Activated CD8-positive, alpha-beta T cell treated with anti-CD3 and anti-CD28 coated beads for 36 hours (primary cell): ENCODE measurements around the gene GPX3. TPM values are rescaled to one million over a fixed set of nuclear protein-coding genes. Genes with fewer than 3 reads are reported as not detected.
A peak's percentile ranks its signal among the peaks of the same experiment; 100 is the strongest.

Source experiments
- ATAC-seq: fragments of 200-7000 bp; cut with Tn5 transposase; one replicate; pipeline ENCODE4 v1.10.0; 2021; ENCODE audit warnings: mild to moderate bottlenecking, moderate library complexity
- CTCF ChIA-PET: fragments of 350-600 bp; sonication (Branson Sonifier 250); formaldehyde crosslinking; loops from one replicate; lab custom pipeline; 2021; ENCODE audit warnings: antibody characterized with exemption; lab: Charles Lee
- POLR2A ChIA-PET: fragments of 350-600 bp; sonication (Branson Sonifier 250); formaldehyde crosslinking; loops from one replicate; lab custom pipeline; 2021; ENCODE audit warnings: antibody characterized with exemption; lab: Charles Lee
- DNase-seq: peaks from one replicate; pipeline ENCODE4 v3.0.0-alpha.2; 2020
- H3K27ac Mint-ChIP-seq: one replicate; pipeline ENCODE4 v1.8.0; 2021; ENCODE audit warnings: mild to moderate bottlenecking, mixed read lengths
- H3K27me3 Mint-ChIP-seq: one replicate; pipeline ENCODE4 v1.8.0; 2021; ENCODE audit warnings: mixed read lengths
- H3K36me3 Mint-ChIP-seq: one replicate; pipeline ENCODE4 v1.8.0; 2021; ENCODE audit warnings: low read depth, mixed read lengths
- H3K4me1 Mint-ChIP-seq: one replicate; pipeline ENCODE4 v1.8.0; 2021; ENCODE audit warnings: low read depth, mixed read lengths
- H3K4me3 Mint-ChIP-seq: one replicate; pipeline ENCODE4 v1.8.0; 2021; ENCODE audit warnings: mild to moderate bottlenecking, moderate library complexity, mixed read lengths
- H3K9me3 Mint-ChIP-seq: one replicate; pipeline ENCODE4 v1.8.0; 2021; ENCODE audit warnings: mixed read lengths
- intact Hi-C: fragments of 100-400 bp; cut with micrococcal nuclease; formaldehyde crosslinking; loops from one replicate; pipeline ENCODE4 v1.10.0; 2022
- total RNA-seq, 2 experiments: library from RNA; stranded (reverse); gene quantifications; one replicate each; pipeline ENCODE4 v1.2.3, GENCODE V29; 2021
- TF ChIP-seq, protein P1 (sequence below): fragments of 200-600 bp; IDR thresholded peaks from one replicate; pipeline ENCODE4 v1.8.0; 2022; ENCODE audit warnings: antibody characterized with exemption, mild to moderate bottlenecking

The GPX3 gene, protein sequence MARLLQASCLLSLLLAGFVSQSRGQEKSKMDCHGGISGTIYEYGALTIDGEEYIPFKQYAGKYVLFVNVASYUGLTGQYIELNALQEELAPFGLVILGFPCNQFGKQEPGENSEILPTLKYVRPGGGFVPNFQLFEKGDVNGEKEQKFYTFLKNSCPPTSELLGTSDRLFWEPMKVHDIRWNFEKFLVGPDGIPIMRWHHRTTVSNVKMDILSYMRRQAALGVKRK
- not detected for total RNA-seq

DNA sequence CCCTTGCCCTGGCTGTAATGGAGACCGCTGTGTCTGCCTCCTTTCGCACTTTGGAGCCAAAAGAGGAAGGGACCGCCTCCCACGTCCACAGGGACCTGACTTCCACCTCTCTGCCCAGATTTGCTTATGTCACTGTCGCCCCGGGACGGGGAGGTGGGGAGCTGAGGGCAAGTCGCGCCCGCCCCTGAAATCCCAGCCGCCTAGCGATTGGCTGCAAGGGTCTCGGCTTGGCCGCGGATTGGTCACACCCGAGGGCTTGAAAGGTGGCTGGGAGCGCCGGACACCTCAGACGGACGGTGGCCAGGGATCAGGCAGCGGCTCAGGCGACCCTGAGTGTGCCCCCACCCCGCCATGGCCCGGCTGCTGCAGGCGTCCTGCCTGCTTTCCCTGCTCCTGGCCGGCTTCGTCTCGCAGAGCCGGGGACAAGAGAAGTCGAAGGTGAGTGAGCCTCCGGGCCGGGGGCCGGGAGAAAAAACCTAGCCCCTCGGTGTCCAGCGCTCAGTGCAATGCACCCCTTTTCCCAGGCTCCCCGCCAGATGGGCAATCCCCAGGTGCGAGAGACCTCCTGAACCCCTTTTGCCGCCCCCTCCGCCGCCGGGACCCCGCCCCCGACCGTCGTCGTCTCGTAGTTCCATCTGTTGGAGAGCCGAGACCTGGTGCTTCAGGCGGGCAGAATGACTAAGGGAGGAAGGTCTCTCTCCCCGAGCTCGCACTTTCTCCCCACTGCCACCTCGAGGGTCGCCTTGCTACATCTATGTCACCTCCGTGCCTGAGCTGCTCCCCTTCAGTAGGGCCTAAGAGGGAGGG is at the start of gene GPX3:
TSS of gene GPX3 (plus strand) at position 288 of the 807 bp plus-strand sequence. CDS start at position 352, 64 bp downstream.
- POLR2A ChIA-PET: interaction anchor here (2.4 kb wide), 1 partner anchor 9 kb away, joined by 6 read pairs; no protein-coding TSS in a partner anchor
- CTCF ChIA-PET: interaction anchor here (0.9 to 3.9 kb wide), 4 partner anchors 10 to 95 kb away, joined by 5 to 16 read pairs (median 6); no protein-coding TSS in a partner anchor
- Mint-ChIP-seq H3K4me1 (peaks cover 14% of the 10 kb centered on the region), H3K36me3 (peaks cover 4% of the 10 kb centered on the region), H3K4me3 (peak within 1 kb of the TSS; percentile 48), H3K27ac (no peak within 1 kb of the TSS), H3K9me3 (no peaks in the 10 kb centered on the region), H3K27me3 (peaks cover 7% of the 10 kb centered on the region)
- DNase-seq (peak; percentile 52), ATAC-seq (peak; percentile 70)
- intact Hi-C loops: no loop called here
- TF ChIP-seq, protein P1, sequence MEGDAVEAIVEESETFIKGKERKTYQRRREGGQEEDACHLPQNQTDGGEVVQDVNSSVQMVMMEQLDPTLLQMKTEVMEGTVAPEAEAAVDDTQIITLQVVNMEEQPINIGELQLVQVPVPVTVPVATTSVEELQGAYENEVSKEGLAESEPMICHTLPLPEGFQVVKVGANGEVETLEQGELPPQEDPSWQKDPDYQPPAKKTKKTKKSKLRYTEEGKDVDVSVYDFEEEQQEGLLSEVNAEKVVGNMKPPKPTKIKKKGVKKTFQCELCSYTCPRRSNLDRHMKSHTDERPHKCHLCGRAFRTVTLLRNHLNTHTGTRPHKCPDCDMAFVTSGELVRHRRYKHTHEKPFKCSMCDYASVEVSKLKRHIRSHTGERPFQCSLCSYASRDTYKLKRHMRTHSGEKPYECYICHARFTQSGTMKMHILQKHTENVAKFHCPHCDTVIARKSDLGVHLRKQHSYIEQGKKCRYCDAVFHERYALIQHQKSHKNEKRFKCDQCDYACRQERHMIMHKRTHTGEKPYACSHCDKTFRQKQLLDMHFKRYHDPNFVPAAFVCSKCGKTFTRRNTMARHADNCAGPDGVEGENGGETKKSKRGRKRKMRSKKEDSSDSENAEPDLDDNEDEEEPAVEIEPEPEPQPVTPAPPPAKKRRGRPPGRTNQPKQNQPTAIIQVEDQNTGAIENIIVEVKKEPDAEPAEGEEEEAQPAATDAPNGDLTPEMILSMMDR: no peak

DNA sequence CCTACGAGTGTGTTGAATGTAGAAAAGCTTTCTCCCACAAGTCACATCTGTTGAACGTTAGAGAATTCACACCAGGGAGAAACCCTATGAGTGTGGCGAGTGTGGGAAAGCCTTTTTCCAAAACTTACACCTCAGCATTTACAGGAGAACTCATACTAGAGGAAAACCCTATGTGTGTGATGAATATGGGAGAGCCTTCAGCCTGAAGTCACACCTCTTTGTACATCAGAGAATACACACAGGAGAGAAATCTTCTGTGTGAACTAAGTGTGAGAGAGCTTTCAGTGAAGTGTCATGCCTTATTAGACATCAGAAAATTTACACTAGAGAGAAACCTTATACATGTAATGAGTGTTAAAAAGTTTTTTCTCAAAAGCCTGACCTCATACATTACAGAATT is 41.8 kb upstream of the GPX3 start:
- ATAC-seq (no peak), DNase-seq (no peak)
- CTCF ChIA-PET: no interaction called here
- H3K27me3 Mint-ChIP-seq: peaks cover 2% of the 10 kb centered on the region
- H3K27ac Mint-ChIP-seq: no peak overlapping the region
- no peaks in the 10 kb centered on the region for H3K4me1 Mint-ChIP-seq
- no peaks in the 10 kb centered on the region for H3K36me3 Mint-ChIP-seq
- TF ChIP-seq, protein P1: no peak
- intact Hi-C loops: no loop called here
- H3K9me3 Mint-ChIP-seq: no peaks in the 10 kb centered on the region
- H3K4me3 Mint-ChIP-seq: no peak overlapping the region
- POLR2A ChIA-PET: no interaction called here

DNA sequence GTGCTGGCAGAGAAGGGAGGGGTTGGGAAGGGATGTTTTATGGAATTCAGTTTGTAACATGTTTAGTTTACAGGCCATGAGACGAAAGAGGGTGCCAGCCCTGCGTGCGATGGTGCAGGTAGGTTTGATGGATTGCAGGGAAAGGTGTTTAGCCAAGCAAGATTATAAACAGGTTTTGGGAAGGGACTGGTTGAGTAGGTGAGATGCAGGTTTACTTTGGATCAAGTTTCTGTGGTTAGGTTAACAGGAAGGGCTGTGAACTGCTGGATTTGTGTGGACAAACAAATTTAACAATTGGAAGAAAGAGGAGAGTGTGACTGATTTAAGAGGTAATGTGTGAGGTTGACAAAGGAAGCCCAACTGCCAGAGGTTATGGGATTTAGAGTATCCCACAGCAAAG is 32.6 kb upstream of the GPX3 start:
- POLR2A ChIA-PET: no interaction called here
- CTCF ChIA-PET: no interaction called here
- H3K36me3 Mint-ChIP-seq: no peaks in the 10 kb centered on the region
- no peak for DNase-seq
- no peak overlapping the region for H3K4me3 Mint-ChIP-seq
- TF ChIP-seq, protein P1: no peak
- H3K27ac Mint-ChIP-seq: no peak overlapping the region
- H3K9me3 Mint-ChIP-seq: no peaks in the 10 kb centered on the region
- no peaks in the 10 kb centered on the region for H3K4me1 Mint-ChIP-seq
- intact Hi-C loops: no loop called here
- no peak for ATAC-seq
- H3K27me3 Mint-ChIP-seq: no peaks in the 10 kb centered on the region

DNA sequence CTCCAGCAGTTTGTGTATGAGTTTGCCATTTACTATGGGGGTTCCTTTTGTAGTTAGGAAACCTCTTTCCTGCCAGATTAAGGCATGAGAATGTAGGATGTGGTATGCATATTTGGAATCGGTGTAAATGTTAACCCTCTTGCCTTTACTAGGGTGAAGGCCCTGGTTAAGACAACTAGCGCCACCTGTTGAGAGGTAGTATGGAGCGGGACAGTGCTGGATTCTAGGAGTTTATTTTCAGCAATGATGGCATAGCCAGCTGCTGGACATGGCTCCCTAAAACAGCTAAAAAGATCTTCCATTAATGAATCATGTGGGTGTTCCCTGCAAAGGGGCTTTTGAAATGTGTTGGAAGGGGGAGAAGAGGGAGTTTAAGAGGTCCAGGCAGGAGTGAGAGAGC is 30.7 kb upstream of the GPX3 start:
- intact Hi-C loops: no loop called here
- Mint-ChIP-seq H3K4me3 (no peak overlapping the region), H3K9me3 (no peaks in the 10 kb centered on the region), H3K4me1 (no peaks in the 10 kb centered on the region), H3K27me3 (no peaks in the 10 kb centered on the region), H3K27ac (no peak overlapping the region), H3K36me3 (no peaks in the 10 kb centered on the region)
- TF ChIP-seq, protein P1: peak; percentile 22
- ATAC-seq (peak; percentile 49), DNase-seq (peak; percentile 44)
- ChIA-PET POLR2A (no interaction called here), CTCF (interaction anchor here (1.2 to 1.6 kb wide), 3 partner anchors 10 to 53 kb away, joined by 3 to 5 read pairs (median 4); no protein-coding TSS in a partner anchor)

DNA sequence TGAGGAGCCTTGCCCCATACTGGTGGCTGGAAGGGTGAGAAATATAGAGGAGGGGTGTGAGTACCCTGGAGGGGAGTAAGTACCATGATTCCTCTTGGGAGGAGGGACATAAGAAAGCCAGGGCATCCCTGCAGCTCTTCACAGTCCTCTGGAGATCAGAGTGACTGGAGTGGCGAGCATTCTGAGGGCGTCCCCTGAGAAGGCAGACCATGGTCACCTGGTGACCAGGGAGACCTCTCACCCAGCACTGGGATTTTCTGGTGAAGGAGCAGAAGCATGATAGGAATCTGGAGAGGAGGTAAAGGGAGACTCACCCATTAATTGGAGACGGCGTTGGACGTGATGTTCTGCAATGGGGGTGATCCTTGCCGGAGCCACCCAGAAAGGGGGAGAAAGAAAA is 27.7 kb upstream of the GPX3 start:
- Mint-ChIP-seq H3K27me3 (no peaks in the 10 kb centered on the region), H3K27ac (no peak overlapping the region), H3K36me3 (no peaks in the 10 kb centered on the region), H3K4me3 (no peak overlapping the region), H3K4me1 (no peaks in the 10 kb centered on the region), H3K9me3 (no peaks in the 10 kb centered on the region)
- no peak for DNase-seq
- POLR2A ChIA-PET: no interaction called here
- TF ChIP-seq, protein P1: no peak
- CTCF ChIA-PET: no interaction called here
- ATAC-seq: no peak
- intact Hi-C loops: no loop called here
